GM04503 (cell line): Measurements from ENCODE around the gene STIMATE.

Experiments
- DNase-seq: peaks from one replicate; pipeline ENCODE4 v3.0.0-alpha.2; 2012; ENCODE audit warnings: low read depth

STIMATE gene

DNA sequence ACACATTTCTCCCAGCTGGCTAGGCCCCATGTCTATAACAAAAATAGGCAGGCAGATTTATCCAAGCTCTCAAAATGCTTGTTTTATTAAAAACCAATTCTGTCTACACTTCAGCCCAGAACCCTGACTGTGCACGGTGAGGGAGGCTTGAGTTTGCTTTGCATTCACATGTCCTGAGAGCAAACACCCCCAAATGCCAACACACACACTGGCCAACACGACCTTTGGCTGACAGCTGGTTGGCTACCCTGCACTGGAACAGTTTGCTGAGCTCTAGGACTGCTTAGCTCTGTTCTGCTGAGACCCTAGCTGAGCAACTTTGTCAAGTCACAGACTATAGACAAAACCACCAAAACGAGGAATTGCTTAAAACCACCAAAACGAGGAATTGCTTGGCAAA lies 3.6 kb downstream of the STIMATE start:
- DNase-seq, result no peak

DNA sequence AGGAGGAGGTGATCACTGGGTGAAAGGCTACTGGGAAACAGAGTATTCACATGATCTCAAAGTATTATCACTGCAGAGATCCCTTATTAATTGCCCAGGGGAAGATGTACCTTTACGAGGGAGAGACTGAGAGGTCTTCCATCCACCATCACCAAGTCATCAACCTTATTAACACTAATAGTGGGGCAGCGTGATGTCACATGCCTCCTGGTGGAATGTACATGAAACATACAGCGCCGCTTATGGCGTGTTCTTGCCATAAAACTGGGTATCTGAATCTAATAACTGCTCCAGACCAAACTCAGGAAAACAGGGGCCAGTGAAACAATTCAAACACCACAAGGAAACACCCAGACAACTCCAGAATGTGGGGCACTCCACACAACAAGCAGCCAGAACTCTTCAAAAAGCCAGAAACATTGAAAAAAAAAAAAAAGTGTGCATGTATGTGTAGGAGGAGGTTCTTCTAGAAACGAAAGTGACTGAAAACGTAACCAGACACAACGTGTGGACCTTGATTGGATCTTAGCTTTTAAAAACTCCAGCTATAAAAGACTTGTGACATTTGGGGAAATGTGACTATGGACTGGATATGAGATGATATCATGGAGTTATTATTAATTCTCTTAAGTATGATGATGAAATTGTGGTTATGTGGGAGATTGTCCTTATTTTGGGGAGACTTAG lies 4.6 kb downstream of the STIMATE start:
- DNase-seq, result no peak

DNA sequence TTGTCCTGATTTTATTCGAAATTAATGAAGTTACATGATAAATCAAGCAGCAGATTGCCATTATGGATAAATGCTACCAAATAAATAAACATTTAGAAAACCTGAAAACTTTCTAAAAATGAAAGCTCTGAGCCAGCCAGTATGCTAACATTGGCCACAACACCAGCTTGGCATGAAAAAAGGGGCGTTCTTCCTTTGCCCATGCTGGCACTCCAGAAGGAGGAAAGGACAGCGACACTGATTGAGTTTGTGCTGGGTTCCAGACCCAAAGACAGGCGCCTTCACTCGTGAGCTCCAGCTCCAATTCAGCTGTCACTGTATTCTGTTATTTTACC lies 5.1 kb downstream of the STIMATE start:
- DNase-seq, result no peak

DNA sequence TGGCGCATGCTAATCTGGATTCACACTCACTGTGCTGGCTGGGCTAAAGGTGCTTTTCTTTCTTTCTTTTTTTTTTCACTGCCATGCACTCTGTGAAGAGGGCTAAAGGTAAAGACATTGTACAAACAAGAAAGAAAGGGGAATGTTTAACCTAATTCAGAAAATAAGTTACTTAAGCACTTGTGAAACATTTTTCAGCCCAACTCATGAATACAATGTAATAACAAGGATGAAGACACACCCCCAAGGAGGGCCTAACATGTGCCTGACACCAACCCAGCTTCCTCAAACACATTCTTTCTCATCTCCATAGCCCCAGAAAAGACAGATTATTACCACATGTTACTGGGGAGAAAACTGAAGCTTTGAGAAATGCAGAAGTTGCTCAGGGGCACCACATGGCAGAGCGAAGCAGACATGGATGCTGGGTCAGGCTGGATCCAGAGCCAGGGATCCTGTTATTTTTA lies 5.7 kb downstream of the STIMATE start:
- DNase-seq, result peak; percentile 80

DNA sequence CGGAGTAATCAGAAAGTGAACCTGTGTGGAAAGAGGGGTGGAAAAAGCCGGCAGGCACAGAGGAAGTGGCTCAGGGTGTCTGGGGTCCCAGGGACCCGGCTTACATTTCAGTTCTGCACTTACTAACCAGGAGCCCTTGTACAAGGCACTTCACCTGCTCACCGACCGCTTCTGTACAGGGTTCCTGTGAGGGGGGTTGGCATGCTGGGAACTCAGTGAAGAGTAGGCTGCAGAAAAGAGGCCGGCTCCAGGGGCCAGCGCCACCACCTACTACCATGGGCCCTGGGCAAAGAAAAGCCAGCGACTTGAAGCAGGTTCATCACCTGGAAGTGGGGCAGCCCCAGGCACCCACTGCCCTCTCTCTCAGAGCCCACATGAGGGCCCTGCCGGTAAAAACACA lies 6.2 kb downstream of the STIMATE start:
- DNase-seq, result no peak

DNA sequence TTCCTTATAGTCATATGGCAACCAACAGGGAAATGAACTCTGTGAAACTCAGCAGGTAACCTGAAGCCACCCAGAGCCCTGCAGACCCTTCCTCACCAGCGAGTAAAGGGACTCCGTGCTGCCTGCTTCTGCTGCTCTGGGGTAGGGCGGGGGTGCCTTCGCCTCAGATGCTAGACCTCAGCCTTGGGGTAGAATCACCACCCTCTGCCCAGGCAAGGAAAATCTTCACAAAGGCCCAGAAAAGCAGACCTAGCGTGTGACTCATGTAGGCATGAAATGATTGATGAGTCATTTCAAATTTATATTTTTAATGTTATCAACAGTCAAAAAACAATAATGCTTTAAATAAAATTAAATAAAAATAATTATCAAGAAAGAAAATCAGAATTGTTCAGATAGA lies 6.6 kb downstream of the STIMATE start:
- no peak for DNase-seq

DNA sequence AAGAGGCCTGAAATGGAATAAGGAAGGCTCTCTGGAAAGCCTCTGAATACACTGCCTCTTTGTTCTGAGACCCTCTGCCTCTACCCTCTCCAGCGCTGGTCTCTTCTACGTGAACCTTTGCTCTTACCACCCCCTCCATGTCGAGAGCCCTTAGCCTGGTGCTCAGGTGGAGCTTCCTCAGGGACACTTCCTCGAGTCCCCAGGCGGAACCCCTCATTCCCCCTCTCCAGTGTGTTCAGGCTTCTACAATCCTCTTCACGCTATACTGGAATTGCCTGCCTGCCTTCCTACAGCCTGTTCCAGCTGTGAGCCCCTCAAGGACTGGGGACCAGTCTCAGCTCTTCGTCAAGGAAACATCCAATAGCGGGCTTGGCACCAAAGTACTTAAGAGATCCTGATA lies 7.4 kb downstream of the STIMATE start:
- DNase-seq, result no peak

DNA sequence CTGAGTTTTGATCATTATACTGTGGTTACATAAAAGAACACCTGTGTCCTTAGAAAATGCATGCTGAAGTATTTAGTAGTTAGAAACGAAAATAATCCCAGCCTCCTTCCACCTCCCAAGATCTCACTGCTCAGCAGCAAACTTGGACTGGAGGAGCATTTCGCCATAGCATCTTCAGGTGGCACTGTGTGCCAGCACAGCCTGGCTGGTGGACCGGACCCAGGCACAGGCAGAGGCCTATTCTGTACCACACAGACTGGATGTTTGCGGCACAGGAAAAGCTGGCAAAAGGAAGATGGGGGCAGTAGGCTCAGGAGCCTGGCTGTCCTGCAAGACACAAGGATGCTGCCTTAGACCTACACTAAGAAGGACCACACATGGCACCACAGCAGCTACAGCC lies 10.2 kb downstream of the STIMATE start:
- DNase-seq, result no peak

DNA sequence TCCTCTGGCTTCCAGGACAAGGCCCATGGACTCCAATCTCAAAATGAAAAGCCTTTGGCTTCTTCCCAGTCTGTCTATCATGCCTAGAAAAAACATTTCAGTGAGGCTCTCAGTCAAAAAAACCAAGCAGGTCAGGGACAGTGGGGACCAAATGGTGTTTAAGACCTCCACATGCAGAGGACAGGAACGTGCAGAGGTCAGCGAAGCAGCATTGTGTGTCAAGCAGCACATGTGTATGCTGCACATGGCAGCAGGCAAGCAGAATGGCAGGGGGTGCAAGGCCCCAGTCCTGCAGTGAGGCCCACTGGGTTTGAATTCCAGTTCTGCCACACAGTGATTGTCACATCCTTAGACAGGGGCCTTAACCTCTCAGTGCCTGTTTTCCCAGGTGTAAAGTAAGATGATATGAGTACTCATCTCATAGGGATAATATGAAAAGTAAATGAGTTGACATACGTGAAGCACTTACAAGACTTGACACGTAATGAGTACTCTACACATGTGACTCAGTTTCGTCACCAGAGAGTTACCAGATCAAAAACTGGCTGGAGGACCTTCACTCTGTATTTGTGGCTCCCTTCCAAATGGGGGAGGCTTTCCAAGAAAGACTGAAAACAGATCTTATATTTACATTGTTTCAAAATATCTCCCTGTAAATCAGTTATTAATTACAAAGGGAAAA lies 11.2 kb downstream of the STIMATE start:
- DNase-seq, result no peak

DNA sequence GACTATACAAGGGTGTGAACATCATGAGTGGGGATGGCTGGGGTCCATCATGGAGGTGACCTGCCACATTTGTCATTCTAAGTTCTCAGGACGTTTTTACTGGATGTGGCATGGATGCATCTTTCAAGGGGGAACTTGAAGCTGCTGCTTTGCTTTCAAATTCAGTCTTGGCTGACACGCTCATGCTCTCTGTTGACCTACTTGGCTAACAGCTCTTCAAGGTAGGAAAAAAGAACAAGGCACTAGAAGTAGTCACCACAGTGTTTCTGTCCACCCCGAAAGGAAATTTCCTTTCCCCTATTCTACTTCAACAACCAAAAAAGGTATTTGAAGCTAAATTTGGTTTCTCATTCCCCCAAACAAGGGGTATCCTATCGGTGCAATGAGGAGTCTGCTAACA lies 15.0 kb downstream of the STIMATE start:
- DNase-seq, result no peak

DNA sequence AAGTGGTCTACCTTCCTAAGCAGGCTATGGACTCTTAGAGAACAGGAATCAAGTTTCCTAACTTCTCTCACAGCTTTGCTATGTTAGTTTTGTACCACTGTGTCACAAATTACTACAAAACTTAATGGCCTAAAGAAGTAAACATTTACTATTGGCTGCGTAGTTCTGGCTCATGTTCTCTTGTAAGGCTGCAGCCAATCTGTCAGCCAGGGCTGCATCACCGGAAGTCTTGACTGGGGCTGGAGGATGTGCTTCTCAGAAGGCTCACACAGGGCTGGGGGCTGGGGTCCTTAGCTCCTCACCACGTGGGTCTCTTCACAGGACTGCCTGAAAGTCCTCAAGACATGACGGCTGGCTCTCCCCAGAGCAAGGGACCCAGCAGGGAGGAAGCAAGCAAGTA lies 15.5 kb downstream of the STIMATE start:
- no peak for DNase-seq

DNA sequence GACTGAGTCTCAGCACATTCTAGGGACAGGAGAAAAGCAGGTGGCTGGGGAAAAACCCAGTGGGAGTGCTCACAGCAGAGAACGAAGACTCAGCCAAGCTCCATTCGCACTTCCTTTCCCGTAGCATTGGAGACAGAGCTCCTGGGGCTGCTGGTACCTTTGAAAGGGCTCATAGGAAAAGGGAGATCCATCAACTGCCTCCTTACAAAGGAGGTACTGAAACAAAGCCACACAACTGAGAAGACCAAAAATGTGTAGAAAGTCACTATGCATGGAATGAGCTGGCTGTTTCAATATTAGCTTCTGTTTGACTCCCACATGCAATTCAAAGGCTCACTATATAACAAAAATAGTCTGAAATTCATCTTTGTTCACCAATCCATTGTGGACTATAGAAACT lies 16.9 kb downstream of the STIMATE start:
- DNase-seq, result no peak

DNA sequence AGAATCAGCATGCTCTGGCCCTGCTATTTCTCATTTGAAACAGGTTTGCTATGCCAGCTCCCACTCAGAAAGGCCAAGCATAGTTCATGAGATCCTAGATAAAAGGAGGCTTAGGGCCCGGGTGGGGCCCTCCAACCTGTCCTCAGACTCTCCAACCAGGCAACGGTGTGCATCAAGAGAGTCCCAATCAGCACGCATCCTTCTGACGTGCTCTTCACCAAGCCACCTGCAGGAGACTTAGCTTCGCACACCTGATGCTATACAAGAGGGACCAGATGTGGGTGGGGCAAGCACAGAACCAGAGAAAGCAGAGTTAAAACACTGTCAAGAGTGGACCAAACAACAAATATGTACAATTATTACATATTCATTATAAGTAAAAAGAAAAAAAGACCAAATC lies 17.3 kb downstream of the STIMATE start:
- no peak for DNase-seq

DNA sequence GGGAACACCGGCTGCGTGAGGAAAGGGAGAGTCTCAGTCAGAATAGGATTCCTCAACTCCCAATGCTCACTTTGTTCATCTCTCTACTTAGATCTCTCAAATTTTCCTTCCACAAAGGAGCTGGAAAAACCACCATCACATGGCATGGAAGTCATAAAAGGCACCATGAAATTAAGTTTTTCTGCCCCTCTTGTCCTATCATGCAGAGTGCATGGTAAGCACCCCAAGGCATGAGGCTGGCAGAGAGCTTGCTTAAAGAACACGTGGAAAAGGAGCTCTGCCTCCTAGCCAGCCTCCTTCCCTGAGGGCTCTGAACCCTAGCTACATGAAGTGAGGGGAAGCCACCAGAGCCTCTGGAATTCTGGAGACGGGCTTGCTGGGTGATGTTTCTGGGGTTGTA lies 17.8 kb downstream of the STIMATE start:
- no peak for DNase-seq

DNA sequence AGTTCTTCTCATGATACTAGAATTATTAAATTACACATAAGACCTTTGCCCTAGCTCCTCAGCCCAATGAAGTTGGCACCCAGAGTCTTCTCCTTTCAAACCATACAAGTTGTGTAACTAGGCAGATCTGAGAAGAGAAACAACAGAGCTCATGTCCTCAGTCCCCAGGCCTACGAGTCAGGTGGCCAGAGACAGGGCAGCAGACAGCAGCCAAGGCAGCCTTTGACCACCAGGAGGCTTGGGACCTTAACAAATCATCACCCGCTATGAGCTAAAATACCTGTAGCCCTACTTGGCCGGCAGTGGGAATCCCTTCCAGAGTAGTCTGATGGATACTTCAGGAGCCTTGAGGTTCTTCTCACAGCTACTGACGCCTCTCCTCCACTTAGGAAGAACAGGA lies 18.3 kb downstream of the STIMATE start:
- no peak for DNase-seq

DNA sequence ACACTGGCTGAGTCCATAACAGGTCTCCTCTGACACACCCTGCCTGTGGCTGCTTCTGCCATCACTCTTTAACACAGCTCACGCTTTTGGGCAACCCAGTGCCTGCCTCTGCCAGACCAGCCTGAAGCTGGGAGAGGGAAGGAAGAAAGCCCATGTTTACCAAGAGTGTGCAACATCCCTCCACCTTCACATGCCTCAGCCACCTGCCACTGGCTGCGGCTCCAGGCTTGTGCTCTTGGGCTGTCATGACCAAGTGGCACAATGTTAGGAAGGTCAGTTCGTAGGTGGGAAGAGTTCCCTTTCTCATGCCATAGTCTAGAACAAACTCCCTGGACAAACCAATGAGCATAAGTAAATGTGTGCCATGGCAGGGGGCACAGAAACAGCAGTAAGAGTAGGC lies 20.3 kb downstream of the STIMATE start:
- no peak for DNase-seq

DNA sequence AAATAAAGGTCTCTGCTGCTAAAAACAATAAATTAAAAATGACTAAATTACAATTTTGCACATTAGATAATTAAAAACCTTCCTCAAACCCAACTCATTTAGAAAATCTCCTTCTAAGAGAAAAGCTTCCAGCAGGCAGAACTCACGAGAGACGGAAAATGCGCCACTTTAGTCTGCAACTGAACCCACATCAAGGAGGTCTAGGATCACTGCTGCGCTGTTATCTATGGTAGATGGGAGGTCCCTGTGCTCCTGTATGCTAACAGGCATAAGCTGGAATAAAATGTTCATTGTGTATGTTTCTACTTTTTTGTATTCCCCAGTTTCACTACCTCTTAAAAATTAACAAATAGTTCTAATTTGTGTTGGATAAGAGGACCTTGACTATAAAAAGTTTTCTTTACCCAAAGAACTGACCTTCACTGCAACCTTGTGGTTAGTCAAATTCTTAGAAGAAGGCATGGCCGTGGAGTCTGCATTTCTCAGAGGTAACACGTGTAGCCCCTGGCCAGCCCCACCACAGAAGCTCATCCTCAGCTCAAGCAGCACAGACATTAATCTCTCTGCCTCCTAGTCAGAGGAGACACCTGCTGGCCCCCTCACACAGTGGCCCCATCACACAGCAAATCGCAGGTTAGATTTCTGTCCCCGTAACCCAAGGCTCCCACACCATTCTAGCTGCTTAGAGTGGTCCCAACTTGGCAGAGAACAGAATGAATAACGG lies 22.3 kb downstream of the STIMATE start:
- DNase-seq, result no peak

DNA sequence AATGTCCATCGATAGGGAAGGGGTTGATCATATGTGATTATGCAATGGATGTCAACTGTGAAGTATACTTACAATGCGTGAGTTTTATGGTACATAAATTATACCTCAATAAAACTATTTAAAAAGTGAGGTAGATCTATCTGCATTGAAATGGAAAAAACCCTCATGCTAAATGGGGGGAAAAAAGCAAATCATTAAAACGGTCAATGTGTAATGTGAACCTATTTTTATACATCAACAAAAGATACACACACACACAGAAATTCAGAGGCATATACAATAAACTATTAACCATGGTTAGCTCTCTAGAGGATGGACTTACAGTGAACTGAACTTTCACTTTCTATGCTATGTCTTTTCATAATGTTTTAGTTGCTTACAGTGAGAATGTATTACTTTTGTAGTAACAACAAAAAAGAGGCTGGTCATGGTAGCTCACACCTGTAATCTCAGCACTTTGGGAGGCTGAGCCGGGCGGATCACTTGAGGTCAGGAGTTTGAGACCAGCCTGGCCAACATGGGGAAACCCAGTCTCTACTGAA lies 23.1 kb downstream of the STIMATE start:
- DNase-seq, result no peak

DNA sequence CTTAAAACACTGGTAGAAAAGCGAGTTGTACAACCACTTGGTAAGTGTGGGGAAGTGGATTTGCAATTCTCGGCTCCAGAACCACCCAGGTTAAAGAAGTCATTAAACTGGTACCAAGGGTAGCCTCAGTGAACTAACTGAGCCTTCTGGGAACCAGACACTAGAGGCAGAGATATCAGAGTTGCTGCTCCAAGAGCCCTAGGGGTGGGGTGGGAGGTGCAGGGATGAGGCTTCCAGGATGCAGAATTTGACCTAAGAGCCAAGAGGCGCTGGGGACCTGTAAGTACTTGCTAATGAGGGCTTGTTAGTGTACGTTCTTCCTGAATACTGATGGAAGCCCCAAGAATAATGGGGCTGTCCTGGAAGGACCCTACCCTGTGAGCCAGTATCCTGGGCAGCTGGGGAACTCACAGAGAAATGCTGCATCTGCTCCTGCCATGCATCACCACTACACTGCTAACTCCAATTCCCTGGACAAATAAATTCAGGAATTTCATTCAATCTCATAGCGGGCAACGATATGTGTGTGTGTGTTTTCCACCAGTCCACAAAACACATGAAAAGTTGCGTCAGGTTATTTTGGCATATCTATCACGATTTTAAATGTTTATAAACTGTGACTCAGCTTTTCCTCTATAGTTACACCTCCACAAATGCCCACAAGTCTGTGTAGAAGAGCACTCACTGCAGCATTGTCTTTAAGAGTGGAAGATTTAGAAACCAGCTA lies 23.8 kb downstream of the STIMATE start:
- no peak for DNase-seq

DNA sequence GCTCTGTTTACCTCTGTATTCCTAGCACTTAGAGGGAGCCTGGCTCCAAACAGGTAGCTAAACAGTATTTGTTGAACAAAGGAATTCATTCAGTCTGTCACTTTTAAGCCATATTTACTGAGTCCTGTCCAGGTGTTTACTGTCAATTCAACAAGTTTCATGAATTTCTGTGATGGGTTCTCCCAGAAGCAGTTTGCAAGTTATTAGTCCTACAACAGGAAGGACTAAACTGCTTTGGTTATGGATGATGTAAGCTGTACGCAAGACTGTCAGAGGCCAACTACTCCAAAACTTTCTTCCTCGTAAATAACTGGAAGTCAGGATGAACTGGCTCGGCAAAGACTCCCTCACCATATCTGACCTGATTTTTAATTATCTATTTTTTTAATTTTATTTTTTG lies 25.1 kb downstream of the STIMATE start:
- DNase-seq, result no peak

DNA sequence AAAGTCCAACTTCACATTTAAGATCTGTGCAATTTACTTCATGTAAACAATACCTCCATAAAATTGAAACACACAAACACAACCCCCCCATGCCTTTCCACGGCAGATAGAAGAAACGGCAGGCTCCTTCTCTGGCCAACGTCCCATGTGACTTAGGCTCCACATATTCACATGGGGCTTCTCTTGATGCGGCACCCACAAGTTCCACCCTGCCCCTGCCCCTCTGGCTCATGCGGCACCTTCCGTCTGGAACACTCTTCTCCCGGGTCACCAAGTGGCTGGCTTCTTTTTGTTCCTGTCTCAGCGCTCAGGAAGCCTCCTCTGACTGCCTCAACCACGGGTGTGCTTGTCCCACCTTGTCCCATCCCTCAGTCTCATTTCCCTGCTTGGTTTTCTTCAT lies 25.6 kb downstream of the STIMATE start:
- DNase-seq, result no peak

DNA sequence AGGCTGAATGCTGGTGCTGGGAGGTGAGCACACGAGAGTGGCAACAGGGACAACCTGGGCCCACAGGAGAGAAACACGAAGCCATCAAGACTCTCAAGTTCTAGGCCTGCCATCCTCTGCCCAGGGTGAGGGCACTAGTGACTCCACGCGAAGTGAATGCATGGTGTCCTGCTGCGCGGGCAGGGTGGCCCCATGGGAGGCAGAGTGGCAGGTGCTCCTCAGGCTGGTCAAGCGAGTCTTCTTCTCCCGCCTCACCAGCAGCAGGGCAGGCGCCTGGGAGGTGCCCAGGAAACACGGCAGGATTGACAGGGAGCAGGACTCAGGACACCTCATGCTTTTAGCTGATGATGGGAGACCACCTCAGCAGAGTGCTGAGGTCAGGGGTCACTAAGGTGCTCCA lies 26.9 kb downstream of the STIMATE start:
- DNase-seq, result no peak

DNA sequence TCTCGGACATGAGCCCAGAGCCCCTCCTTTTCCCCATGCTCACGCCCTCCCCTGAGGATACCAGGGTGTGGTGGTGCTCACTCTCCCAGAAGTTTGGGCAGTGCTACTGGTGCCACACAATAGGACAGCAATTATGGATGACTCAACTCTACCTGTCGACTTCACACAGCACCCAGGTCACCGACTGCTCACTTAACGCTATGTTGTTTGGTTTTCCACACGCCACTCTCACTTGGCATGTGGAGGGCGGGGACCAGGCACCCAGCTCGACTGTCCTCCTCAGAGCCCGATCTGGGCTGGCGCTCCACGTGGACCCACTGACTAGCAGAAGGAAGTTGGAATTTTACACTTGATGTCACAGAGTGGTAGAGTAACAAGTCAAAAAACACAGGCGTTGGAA lies 30.9 kb downstream of the STIMATE start:
- no peak for DNase-seq
